GM10266 (cell line): ENCODE results near the gene TM9SF2.

Source experiments
- DNase-seq: peaks from one replicate; pipeline ENCODE4 v3.0.0; 2012; ENCODE audit errors: extremely low spot score
- TF ChIP-seq, protein P1 (sequence below): IDR thresholded peaks from 2 replicates; pipeline ENCODE4 v1.5.1; 2012; ENCODE audit warnings: mild to moderate bottlenecking, low read depth; ENCODE audit not compliant: control insufficient read depth, insufficient read depth; ENCODE audit errors: missing control alignments

TM9SF2 gene

DNA sequence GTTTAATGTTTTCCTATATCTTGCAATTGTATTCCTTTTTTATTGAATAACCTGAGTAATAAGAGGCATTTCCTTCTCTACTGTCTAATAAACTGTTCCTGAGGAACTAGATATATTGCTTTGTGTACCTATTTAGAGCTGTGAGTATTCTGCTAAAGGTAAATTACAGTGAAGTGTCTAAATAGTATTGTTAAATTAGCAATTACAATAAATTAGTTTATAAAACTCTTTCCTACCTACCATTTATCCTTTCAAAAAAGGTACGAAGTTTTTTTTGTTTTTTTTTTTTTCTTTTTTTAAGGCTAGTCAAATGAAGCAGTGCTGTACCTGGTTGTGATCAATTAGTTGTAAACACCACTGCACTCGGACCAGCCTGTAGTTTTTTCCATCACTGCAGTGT lies 34.8 kb downstream of the TM9SF2 start:
- no peak for DNase-seq
- TF ChIP-seq, protein P1, sequence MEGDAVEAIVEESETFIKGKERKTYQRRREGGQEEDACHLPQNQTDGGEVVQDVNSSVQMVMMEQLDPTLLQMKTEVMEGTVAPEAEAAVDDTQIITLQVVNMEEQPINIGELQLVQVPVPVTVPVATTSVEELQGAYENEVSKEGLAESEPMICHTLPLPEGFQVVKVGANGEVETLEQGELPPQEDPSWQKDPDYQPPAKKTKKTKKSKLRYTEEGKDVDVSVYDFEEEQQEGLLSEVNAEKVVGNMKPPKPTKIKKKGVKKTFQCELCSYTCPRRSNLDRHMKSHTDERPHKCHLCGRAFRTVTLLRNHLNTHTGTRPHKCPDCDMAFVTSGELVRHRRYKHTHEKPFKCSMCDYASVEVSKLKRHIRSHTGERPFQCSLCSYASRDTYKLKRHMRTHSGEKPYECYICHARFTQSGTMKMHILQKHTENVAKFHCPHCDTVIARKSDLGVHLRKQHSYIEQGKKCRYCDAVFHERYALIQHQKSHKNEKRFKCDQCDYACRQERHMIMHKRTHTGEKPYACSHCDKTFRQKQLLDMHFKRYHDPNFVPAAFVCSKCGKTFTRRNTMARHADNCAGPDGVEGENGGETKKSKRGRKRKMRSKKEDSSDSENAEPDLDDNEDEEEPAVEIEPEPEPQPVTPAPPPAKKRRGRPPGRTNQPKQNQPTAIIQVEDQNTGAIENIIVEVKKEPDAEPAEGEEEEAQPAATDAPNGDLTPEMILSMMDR: no peak

- TF ChIP-seq, protein P1: no peak
- DNase-seq: no peak
These were observed 39.3 kb downstream of the TM9SF2 start for GRCh38 chr13:99540530-99540929.

DNA sequence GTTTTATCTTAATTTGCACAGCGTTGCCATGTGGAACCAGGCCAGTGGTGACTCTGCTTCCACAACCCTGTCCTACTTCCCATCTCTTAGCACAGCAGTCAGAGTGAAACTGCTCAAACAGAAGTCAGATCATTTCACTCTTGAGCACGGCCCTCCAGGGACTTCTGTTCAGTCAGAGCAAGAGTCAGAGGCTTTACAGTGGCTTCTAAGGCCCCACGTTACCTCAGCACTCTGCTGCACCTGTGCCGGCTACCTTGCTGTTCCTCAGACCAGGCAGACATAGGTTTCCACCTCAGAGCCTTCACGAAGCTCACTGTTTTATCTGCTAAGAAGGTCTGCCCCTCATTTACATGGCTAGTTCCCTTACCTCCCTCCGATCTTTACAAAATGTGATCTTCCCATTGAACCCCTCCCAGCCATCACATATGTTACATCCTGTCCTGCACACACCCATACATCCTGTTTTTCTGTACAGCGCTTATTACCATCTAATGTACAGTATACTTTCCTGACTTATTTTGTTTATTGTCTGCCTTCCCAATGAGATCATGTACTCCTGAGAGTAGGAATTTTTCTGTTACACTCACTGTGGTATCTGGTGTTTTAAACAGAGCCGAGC lies 41.6 kb downstream of the TM9SF2 start:
- DNase-seq: peak; percentile 67
- TF ChIP-seq, protein P1: no peak

DNA sequence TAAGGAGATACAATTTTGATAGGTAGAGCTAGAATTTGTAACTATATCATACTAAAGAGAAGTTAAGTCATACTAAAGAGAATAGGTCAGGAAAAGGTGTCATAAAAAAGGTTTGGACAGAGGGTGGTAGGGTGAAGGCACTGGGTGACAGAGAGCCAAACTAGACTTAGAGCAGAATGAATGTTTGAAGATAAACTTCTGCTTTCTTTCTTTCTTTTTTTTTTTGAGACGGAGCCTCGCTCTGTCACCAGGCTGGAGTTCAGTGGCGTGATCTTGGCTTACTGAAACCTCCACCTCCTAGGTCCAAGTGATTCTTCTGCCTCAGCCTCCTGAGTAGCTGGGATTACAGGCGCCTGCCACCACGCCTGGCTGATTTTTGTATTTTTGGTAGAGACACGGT lies 44.1 kb downstream of the TM9SF2 start:
- no peak for DNase-seq
- TF ChIP-seq, protein P1: no peak

DNA sequence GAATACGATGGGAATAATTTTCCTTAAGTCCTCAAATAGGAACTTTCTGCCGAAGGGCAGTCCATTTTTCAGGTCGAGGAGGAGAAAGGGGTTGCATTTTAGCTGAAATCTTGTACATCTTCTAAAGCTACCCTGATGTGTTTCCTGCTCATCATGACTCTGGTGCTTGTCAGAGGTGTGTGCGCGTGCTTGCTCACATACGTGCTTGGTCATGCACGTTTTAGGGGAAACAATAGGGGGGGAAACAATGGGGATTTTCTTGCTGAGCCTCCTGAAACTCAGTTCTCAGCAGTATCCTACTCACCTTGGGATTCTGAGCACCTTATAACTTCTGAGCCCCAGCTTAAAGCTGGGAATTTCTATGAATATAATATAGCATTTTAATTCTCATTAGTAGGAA lies 44.7 kb downstream of the TM9SF2 start:
- TF ChIP-seq, protein P1: no peak
- DNase-seq: no peak

DNA sequence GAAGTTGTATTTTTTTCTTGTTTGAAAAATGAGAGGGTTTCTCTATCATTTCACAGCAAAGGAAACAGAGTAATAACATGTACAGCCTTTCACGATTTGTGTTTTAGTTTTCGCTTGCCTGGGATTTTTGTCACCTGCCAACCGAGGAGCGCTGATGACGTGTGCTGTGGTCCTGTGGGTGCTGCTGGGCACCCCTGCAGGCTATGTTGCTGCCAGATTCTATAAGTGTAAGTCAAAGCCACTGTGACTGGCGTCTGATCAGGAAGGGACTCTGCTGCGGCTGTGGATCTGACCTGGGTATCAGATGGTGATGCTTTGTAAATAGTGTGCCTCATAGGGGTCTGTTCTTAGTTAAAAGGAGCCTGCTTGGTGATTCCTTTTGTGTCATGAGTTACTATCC lies 45.6 kb downstream of the TM9SF2 start:
- DNase-seq: no peak
- TF ChIP-seq, protein P1: no peak

GRCh38 chr13:99548448-99548847 lies 47.2 kb downstream of the TM9SF2 start:
- TF ChIP-seq, protein P1: no peak
- no peak for DNase-seq
